ENCODE measurements around the gene RNU4-1. TPM values are rescaled to one million over a fixed set of nuclear protein-coding genes. Genes with fewer than 3 reads are reported as not detected.
"Not testable (repeated sequence)": the region's sequence is repeated elsewhere in the genome, so short reads cannot be mapped to it uniquely, and the experiment has no call there.

Gene RNU4-1
- total RNA-seq, 1 experiment from 2014 or later: under 0.01 TPM

DNA sequence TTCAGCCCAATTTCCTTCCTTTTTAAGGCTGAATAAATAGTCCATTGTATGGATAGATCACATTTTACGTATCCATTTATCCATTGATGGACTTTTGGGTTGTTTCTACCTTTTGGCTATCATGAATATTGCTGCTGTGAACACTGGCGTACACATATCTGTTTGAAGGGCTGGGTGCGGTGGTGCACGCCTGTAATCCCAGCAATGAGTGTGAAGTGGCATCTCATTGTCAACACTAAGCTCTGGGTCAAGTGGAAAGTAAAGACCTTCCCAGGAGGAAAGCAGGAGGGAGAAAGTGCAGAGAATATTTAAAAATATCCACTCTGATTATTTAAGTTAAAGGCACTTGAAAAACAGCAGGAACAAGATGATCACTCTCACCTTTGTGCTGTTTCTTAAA, 46.2 kb upstream of the RNU4-1 start:
- POLR2A ChIA-PET (ENCODE audit: unreplicated experiment): no interaction called here

DNA sequence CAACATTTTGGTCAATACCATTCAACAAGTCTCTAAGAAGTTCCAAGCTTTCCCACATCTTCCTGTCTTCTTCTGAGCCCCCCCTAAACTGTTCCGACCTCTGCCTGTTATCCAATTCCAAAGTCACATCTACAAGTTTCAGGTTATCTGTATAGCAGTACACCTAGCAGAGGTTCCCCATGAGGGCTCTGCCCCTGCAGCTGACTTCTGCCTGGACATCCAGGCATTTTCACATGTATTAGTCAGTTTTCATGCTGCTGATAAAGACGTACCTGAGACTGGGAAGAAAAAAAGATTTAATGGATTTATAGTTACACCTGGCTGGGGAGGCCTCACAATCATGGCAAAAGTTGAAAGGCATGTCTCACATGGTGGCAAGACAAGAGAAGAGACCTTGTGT, 44.7 kb upstream of the RNU4-1 start:
- H4K20me1 ChIP-seq (ENCODE audit: low read length): no peaks in the 10 kb centered on the region
- no peaks in the 10 kb centered on the region for H3K27me3 ChIP-seq (ENCODE audit: low read length)
- H3K4me2 ChIP-seq (ENCODE audit: low read length): no peak overlapping the region
- TF ChIP-seq, protein P1, sequence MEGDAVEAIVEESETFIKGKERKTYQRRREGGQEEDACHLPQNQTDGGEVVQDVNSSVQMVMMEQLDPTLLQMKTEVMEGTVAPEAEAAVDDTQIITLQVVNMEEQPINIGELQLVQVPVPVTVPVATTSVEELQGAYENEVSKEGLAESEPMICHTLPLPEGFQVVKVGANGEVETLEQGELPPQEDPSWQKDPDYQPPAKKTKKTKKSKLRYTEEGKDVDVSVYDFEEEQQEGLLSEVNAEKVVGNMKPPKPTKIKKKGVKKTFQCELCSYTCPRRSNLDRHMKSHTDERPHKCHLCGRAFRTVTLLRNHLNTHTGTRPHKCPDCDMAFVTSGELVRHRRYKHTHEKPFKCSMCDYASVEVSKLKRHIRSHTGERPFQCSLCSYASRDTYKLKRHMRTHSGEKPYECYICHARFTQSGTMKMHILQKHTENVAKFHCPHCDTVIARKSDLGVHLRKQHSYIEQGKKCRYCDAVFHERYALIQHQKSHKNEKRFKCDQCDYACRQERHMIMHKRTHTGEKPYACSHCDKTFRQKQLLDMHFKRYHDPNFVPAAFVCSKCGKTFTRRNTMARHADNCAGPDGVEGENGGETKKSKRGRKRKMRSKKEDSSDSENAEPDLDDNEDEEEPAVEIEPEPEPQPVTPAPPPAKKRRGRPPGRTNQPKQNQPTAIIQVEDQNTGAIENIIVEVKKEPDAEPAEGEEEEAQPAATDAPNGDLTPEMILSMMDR (conservative IDR thresholded peaks at IDR 0.05; ENCODE audit: low read depth, low read length): no peak
- TF ChIP-seq EZH2 (IDR thresholded peaks at IDR 0.05; ENCODE audit: low read length, unreplicated experiment): no peak
- TF ChIP-seq EZH2phosphoT487 (IDR thresholded peaks at IDR 0.05; ENCODE audit: borderline replicate concordance, low read length): no peak
- no peaks in the 10 kb centered on the region for H3F3A ChIP-seq (ENCODE audit: low read length, unreplicated experiment)
- DNase-seq (no peak), ATAC-seq (no peak)
- CTCF ChIA-PET: no interaction called here
- H3K79me2 ChIP-seq (ENCODE audit: low read length): no peaks in the 10 kb centered on the region
- no peaks in the 10 kb centered on the region for H3K9me3 ChIP-seq (ENCODE audit: low read length)
- POLR2A ChIA-PET (ENCODE audit: unreplicated experiment): no interaction called here
- H3K9ac ChIP-seq (ENCODE audit: low read length): no peak overlapping the region
- no peak overlapping the region for H2AFZ ChIP-seq (ENCODE audit: low read length)
- no peaks in the 10 kb centered on the region for H3K4me1 ChIP-seq (ENCODE audit: insufficient read depth, low read length)
- no peak overlapping the region for H3K4me3 ChIP-seq (ENCODE audit: low read length)
- no peaks in the 10 kb centered on the region for H3K9me2 ChIP-seq (replicated peaks; ENCODE audit: low read length)
- no peaks in the 10 kb centered on the region for H3K36me3 ChIP-seq (ENCODE audit: low read depth, low read length)
- H3K27ac ChIP-seq (ENCODE audit: low read length): no peak overlapping the region
- intact Hi-C loops (cut with micrococcal nuclease): no loop called here
- no TSS peak for BruUV-seq (replicated peaks)

More for the DNA sequence above, 46.2 kb upstream of the RNU4-1 start:
- CTCF ChIA-PET: no interaction called here
- Histone ChIP-seq H3K9me2 (replicated peaks; ENCODE audit: low read length) (no peaks in the 10 kb centered on the region), H3K27ac (ENCODE audit: low read length) (no peak overlapping the region), H3K4me1 (ENCODE audit: insufficient read depth, low read length) (no peaks in the 10 kb centered on the region), H3F3A (ENCODE audit: low read length, unreplicated experiment) (no peaks in the 10 kb centered on the region), H3K4me3 (ENCODE audit: low read length) (no peak overlapping the region), H4K20me1 (ENCODE audit: low read length) (no peaks in the 10 kb centered on the region), H3K9me3 (ENCODE audit: low read length) (no peaks in the 10 kb centered on the region), H3K79me2 (ENCODE audit: low read length) (no peaks in the 10 kb centered on the region), H2AFZ (ENCODE audit: low read length) (no peak overlapping the region), H3K9ac (ENCODE audit: low read length) (no peak overlapping the region), H3K27me3 (ENCODE audit: low read length) (no peaks in the 10 kb centered on the region), H3K36me3 (ENCODE audit: low read depth, low read length) (no peaks in the 10 kb centered on the region), H3K4me2 (ENCODE audit: low read length) (no peak overlapping the region)
- no peak for DNase-seq
- intact Hi-C loops (cut with micrococcal nuclease): no loop called here
- no peak for ATAC-seq
- no peak for TF ChIP-seq EZH2phosphoT487 (IDR thresholded peaks at IDR 0.05; ENCODE audit: borderline replicate concordance, low read length)
- TF ChIP-seq EZH2 (IDR thresholded peaks at IDR 0.05; ENCODE audit: low read length, unreplicated experiment): no peak
- TF ChIP-seq, protein P1 (conservative IDR thresholded peaks at IDR 0.05; ENCODE audit: low read depth, low read length): no peak
- no TSS peak for BruUV-seq (replicated peaks)

DNA sequence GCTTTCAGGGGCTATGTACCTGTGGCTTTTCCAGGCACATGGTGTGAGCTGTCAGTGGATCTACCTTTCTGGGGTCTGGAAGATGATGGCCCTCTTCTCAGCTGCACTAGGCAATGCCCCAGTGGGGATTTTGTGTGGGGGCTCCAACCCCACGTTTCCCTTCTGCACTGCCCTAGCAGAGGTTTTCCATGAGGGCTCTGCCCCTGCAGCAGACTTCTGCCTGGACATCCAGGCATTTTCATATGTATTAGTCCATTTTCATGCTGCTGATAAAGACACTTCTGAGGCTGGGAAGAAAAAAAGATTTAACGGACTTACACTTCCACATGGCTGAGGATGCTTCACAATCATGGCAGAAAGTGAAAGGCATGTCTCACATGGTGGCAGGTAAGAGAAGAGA, 43.4 kb upstream of the RNU4-1 start:
- H4K20me1 ChIP-seq (ENCODE audit: low read length); H3K79me2 ChIP-seq (ENCODE audit: low read length); H3K9me2 ChIP-seq (replicated peaks; ENCODE audit: low read length); H2AFZ ChIP-seq (ENCODE audit: low read length); CTCF ChIA-PET; DNase-seq; H3K27me3 ChIP-seq (ENCODE audit: low read length); H3K9me3 ChIP-seq (ENCODE audit: low read length); H3K9ac ChIP-seq (ENCODE audit: low read length); H3F3A ChIP-seq (ENCODE audit: low read length, unreplicated experiment); POLR2A ChIA-PET (ENCODE audit: unreplicated experiment); H3K36me3 ChIP-seq (ENCODE audit: low read depth, low read length); intact Hi-C loops (cut with micrococcal nuclease); H3K4me2 ChIP-seq (ENCODE audit: low read length); H3K4me3 ChIP-seq (ENCODE audit: low read length); ATAC-seq; BruUV-seq (replicated peaks); H3K4me1 ChIP-seq (ENCODE audit: insufficient read depth, low read length); H3K27ac ChIP-seq (ENCODE audit: low read length): not testable (repeated sequence)

Measured in PC-3 (cell line).